HEK293 (cell line): ENCODE measurements around the gene TM2D3.

ENCODE experiments used
- CTCF ChIA-PET: fragments of 350-600 bp; formaldehyde crosslinking; extraction: SDS; loops from one replicate; lab custom pipeline; 2021; ENCODE audit warnings: antibody characterized with exemption; lab: Yijun Ruan, JAX
- POLR2A ChIA-PET: fragments of 300-600 bp; formaldehyde crosslinking; extraction: SDS; loops from one replicate; lab custom pipeline; 2020; ENCODE audit warnings: antibody characterized with exemption, inconsistent platforms; lab: Yijun Ruan, JAX
- H3K27ac ChIP-seq: fragments of 200-500 bp; sonication (Bioruptor generic); 2 replicates; pipeline ENCODE4 v1.5.1; 2014; ENCODE audit warnings: low read depth, low read length, control low read depth, inconsistent platforms; ENCODE audit errors: extremely low read depth
- H3K36me3 ChIP-seq, 2 experiments: fragments of 200-500 bp in 1 of 2; sonication (Bioruptor generic) in 1 of 2; 1 replicate in 1 of 2; 2 replicates in 1 of 2; pipeline ENCODE4 v1.5.1; 2014 to 2017; ENCODE audit warnings: inconsistent platforms in 2 of 2, low read length in 2 of 2; ENCODE audit not compliant: control insufficient read depth in 2 of 2, insufficient read depth in 1 of 2
- H3K4me1 ChIP-seq: fragments of 200-500 bp; sonication (Bioruptor generic); 2 replicates; pipeline ENCODE4 v1.5.1; 2014; ENCODE audit warnings: mild to moderate bottlenecking, low read length, inconsistent platforms; ENCODE audit not compliant: control insufficient read depth, insufficient read depth
- H3K4me3 ChIP-seq: 2 replicates; pipeline ENCODE4 v1.5.1; 2011; ENCODE audit warnings: low read depth, mild to moderate bottlenecking, control low read depth, low read length, moderate library complexity
- H3K9me3 ChIP-seq: fragments of 200-500 bp; sonication (Bioruptor generic); 2 replicates; pipeline ENCODE4 v1.5.1; 2014; ENCODE audit warnings: low read depth, low read length, inconsistent platforms; ENCODE audit not compliant: control insufficient read depth, insufficient read depth
- GLI4 ChIP-seq: fragments of 450-650 bp; formaldehyde crosslinking; IDR thresholded peaks from 2 replicates; pipeline ENCODE4 v1.5.1; 2016; ENCODE audit warnings: missing biosample characterization, missing genetic modification characterization
- KLF16 ChIP-seq: fragments of 450-650 bp; formaldehyde crosslinking; IDR thresholded peaks from 2 replicates; pipeline ENCODE4 v1.5.1; 2017; ENCODE audit warnings: missing biosample characterization, missing genetic modification characterization
- KLF7 ChIP-seq: fragments of 450-650 bp; formaldehyde crosslinking; IDR thresholded peaks from 2 replicates; pipeline ENCODE4 v1.5.1; 2016; ENCODE audit warnings: missing biosample characterization, missing genetic modification characterization, borderline replicate concordance
- KLF8 ChIP-seq: fragments of 450-650 bp; formaldehyde crosslinking; IDR thresholded peaks from 2 replicates; pipeline ENCODE4 v1.5.1; 2016; ENCODE audit warnings: missing biosample characterization, missing genetic modification characterization
- SP3 ChIP-seq: fragments of 450-650 bp; formaldehyde crosslinking; IDR thresholded peaks from 2 replicates; pipeline ENCODE4 v1.5.1; 2016; ENCODE audit warnings: missing biosample characterization, missing genetic modification characterization
- ZNF121 ChIP-seq: fragments of 450-650 bp; formaldehyde crosslinking; IDR thresholded peaks from 2 replicates; pipeline ENCODE4 v1.5.1; 2016; ENCODE audit warnings: missing biosample characterization, missing genetic modification characterization
- ZNF138 ChIP-seq: fragments of 450-650 bp; formaldehyde crosslinking; IDR thresholded peaks from 2 replicates; pipeline ENCODE4 v1.5.1; 2016; ENCODE audit warnings: missing biosample characterization, missing genetic modification characterization, borderline replicate concordance
- ZNF146 ChIP-seq: fragments of 450-650 bp; formaldehyde crosslinking; IDR thresholded peaks from 2 replicates; pipeline ENCODE4 v1.5.1; 2016; ENCODE audit warnings: missing biosample characterization, missing genetic modification characterization
- ZNF223 ChIP-seq: fragments of 450-650 bp; formaldehyde crosslinking; IDR thresholded peaks from 2 replicates; pipeline ENCODE4 v1.5.1; 2016; ENCODE audit warnings: missing biosample characterization, missing genetic modification characterization
- ZNF24 ChIP-seq: fragments of 450-650 bp; formaldehyde crosslinking; IDR thresholded peaks from 2 replicates; pipeline ENCODE4 v1.5.1; 2016; ENCODE audit warnings: missing biosample characterization, missing genetic modification characterization
- ZNF354C ChIP-seq: fragments of 450-650 bp; formaldehyde crosslinking; IDR thresholded peaks from 2 replicates; pipeline ENCODE4 v1.5.1; 2016; ENCODE audit warnings: missing biosample characterization, missing genetic modification characterization, low read depth, borderline replicate concordance
- ZNF37A ChIP-seq: fragments of 450-650 bp; IDR thresholded peaks from 2 replicates; pipeline ENCODE4 v1.5.1; 2018; ENCODE audit warnings: missing biosample characterization, missing genetic modification characterization
- ZNF423 ChIP-seq: fragments of 450-650 bp; formaldehyde crosslinking; IDR thresholded peaks from 2 replicates; pipeline ENCODE4 v1.5.1; 2016; ENCODE audit warnings: missing biosample characterization, missing genetic modification characterization
- ZNF433 ChIP-seq: fragments of 450-650 bp; formaldehyde crosslinking; IDR thresholded peaks from 2 replicates; pipeline ENCODE4 v1.5.1; 2016; ENCODE audit warnings: missing biosample characterization, missing genetic modification characterization, low read depth
- ZNF558 ChIP-seq: fragments of 450-650 bp; formaldehyde crosslinking; IDR thresholded peaks from 2 replicates; pipeline ENCODE4 v1.5.1; 2016; ENCODE audit warnings: missing biosample characterization, missing genetic modification characterization
- ZNF670 ChIP-seq: fragments of 450-650 bp; formaldehyde crosslinking; IDR thresholded peaks from 2 replicates; pipeline ENCODE4 v1.5.1; 2016; ENCODE audit warnings: missing biosample characterization, missing genetic modification characterization, low read depth
- ZNF791 ChIP-seq: fragments of 450-650 bp; formaldehyde crosslinking; IDR thresholded peaks from 2 replicates; pipeline ENCODE4 v1.5.1; 2016; ENCODE audit warnings: missing biosample characterization, missing genetic modification characterization
- ZNF830 ChIP-seq: fragments of 450-650 bp; IDR thresholded peaks from 2 replicates; pipeline ENCODE4 v1.5.0; 2018; ENCODE audit warnings: missing biosample characterization, missing genetic modification characterization, low read depth, mild to moderate bottlenecking, moderate library complexity
- ZSCAN23 ChIP-seq: fragments of 450-650 bp; formaldehyde crosslinking; IDR thresholded peaks from 2 replicates; pipeline ENCODE4 v1.5.1; 2016; ENCODE audit warnings: missing biosample characterization, missing genetic modification characterization
- ZSCAN30 ChIP-seq: fragments of 450-650 bp; IDR thresholded peaks from 2 replicates; pipeline ENCODE4 v1.5.1; 2018; ENCODE audit warnings: missing biosample characterization, mild to moderate bottlenecking, missing genetic modification characterization, moderate library complexity
- TF ChIP-seq, protein P1 (sequence below): sonication (generic); formaldehyde crosslinking; IDR thresholded peaks from 2 replicates; pipeline ENCODE4 v1.8.1; 2022; ENCODE audit warnings: mild to moderate bottlenecking, moderate library complexity, missing genetic modification reagents
- TF ChIP-seq, protein P2 (sequence below): fragments of 450-650 bp; formaldehyde crosslinking; IDR thresholded peaks from 2 replicates; pipeline ENCODE4 v1.5.1; 2016; ENCODE audit warnings: missing biosample characterization, missing genetic modification characterization, borderline replicate concordance
- TF ChIP-seq, protein P3 (sequence below): fragments of 450-650 bp; formaldehyde crosslinking; IDR thresholded peaks from 2 replicates; pipeline ENCODE4 v1.5.1; 2016; ENCODE audit warnings: missing biosample characterization, missing genetic modification characterization, borderline replicate concordance
- TF ChIP-seq, protein P4 (sequence below): fragments of 450-650 bp; formaldehyde crosslinking; IDR thresholded peaks from 2 replicates; pipeline ENCODE4 v1.5.1; 2017; ENCODE audit warnings: missing biosample characterization, mild to moderate bottlenecking, missing genetic modification characterization, moderate library complexity
- TF ChIP-seq, protein P5 (sequence below): fragments of 450-650 bp; formaldehyde crosslinking; IDR thresholded peaks from 2 replicates; pipeline ENCODE4 v1.5.1; 2016; ENCODE audit warnings: missing biosample characterization, missing genetic modification characterization

The TM2D3 gene, protein sequence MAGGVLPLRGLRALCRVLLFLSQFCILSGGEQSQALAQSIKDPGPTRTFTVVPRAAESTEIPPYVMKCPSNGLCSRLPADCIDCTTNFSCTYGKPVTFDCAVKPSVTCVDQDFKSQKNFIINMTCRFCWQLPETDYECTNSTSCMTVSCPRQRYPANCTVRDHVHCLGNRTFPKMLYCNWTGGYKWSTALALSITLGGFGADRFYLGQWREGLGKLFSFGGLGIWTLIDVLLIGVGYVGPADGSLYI

DNA sequence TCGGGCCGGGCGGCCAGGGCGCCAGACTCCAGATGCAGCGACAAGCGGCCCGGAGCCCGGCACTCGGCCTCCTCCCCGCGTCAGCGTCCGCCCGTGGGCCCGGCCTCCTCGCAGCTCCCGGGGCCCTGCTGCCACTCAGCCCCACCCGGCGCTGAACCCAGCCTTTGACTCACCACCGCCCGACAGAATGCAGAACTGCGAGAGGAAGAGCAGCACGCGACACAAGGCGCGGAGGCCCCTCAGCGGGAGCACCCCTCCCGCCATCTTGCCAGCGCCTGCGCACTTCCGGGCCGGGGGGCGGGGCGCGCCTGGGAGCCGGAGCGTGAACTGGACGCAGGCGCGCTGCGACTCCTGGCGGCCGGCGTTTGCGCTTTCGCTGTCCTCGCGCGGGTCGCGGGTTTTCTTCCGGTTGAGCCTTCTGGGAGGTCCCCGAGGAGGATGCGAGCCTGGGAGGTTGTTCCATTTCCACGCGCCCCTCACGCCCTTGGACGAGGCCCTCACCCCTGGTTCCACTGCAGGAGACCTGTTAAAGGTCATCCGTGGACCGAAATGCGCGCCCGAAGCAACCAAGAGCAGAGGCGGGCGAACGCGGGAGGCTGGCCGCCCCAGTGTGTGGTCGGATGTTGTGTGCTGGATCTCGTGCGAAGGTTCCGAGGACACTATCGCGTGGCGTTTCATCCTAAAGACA is at the start of gene TM2D3:
TM2D3 (minus strand) TSS at position 284 of the 688 bp plus-strand sequence; CDS start at position 264, 20 bp downstream.
- ChIA-PET CTCF (interaction anchor here (0.7 to 1.0 kb wide), 5 partner anchors 10 to 298 kb away, joined by 3 to 8 read pairs (median 3); no protein-coding TSS in a partner anchor), POLR2A (interaction anchor here (0.9 to 1.0 kb wide), 3 partner anchors 11 to 356 kb away, joined by 3 to 6 read pairs (median 3); partner anchors contain the start of gene SNRPA1)
- peak within 1 kb of the TSS; percentile 93 for H3K27ac ChIP-seq
- no peaks in the 10 kb centered on the region for H3K9me3 ChIP-seq
- peaks cover 31 to 38% of the 10 kb centered on the region in 2 experiments for H3K36me3 ChIP-seq
- H3K4me3 ChIP-seq: peak within 1 kb of the TSS; percentile 71
- peaks cover 23% of the 10 kb centered on the region for H3K4me1 ChIP-seq
- TF ChIP-seq ZNF121 (tag by site-specific recombination) (peak; percentile 37; the same call in 1 of the 2 replicates), KLF16 (peak; percentile 83), KLF8 (tag by site-specific recombination) (peak; percentile 88), ZNF146 (tag by site-specific recombination) (no peak; the same call in 1 of the 2 replicates), ZNF433 (no peak), ZNF37A (no peak), ZSCAN23 (tag by site-specific recombination) (no peak), ZNF423 (tag by site-specific recombination) (no peak), ZNF138 (tag by site-specific recombination) (no peak), KLF7 (tag by site-specific recombination) (no peak), ZNF354C (tag by site-specific recombination) (no peak), ZNF24 (tag by site-specific recombination) (0 out of 2 replicates have a peak, but pooled peaks have one; percentile 39), SP3 (tag by site-specific recombination) (peak; percentile 65), ZNF791 (tag by site-specific recombination) (no peak), ZSCAN30 (peak; percentile 78), ZNF670 (no peak), GLI4 (tag by site-specific recombination) (0 out of 2 replicates have a peak, but pooled peaks have one; percentile 25), ZNF223 (tag by site-specific recombination) (no peak), ZNF830 (tag by site-specific recombination) (no peak), ZNF558 (tag by site-specific recombination) (no peak)
- TF ChIP-seq, protein P1, sequence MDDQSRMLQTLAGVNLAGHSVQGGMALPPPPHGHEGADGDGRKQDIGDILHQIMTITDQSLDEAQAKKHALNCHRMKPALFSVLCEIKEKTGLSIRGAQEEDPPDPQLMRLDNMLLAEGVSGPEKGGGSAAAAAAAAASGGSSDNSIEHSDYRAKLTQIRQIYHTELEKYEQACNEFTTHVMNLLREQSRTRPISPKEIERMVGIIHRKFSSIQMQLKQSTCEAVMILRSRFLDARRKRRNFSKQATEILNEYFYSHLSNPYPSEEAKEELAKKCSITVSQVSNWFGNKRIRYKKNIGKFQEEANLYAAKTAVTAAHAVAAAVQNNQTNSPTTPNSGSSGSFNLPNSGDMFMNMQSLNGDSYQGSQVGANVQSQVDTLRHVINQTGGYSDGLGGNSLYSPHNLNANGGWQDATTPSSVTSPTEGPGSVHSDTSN (CRISPR knock-in tag): peak; percentile 92; the same call in 1 of the 2 replicates
- TF ChIP-seq, protein P2, sequence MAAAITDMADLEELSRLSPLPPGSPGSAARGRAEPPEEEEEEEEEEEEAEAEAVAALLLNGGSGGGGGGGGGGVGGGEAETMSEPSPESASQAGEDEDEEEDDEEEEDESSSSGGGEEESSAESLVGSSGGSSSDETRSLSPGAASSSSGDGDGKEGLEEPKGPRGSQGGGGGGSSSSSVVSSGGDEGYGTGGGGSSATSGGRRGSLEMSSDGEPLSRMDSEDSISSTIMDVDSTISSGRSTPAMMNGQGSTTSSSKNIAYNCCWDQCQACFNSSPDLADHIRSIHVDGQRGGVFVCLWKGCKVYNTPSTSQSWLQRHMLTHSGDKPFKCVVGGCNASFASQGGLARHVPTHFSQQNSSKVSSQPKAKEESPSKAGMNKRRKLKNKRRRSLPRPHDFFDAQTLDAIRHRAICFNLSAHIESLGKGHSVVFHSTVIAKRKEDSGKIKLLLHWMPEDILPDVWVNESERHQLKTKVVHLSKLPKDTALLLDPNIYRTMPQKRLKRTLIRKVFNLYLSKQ: no peak
- TF ChIP-seq, protein P3, sequence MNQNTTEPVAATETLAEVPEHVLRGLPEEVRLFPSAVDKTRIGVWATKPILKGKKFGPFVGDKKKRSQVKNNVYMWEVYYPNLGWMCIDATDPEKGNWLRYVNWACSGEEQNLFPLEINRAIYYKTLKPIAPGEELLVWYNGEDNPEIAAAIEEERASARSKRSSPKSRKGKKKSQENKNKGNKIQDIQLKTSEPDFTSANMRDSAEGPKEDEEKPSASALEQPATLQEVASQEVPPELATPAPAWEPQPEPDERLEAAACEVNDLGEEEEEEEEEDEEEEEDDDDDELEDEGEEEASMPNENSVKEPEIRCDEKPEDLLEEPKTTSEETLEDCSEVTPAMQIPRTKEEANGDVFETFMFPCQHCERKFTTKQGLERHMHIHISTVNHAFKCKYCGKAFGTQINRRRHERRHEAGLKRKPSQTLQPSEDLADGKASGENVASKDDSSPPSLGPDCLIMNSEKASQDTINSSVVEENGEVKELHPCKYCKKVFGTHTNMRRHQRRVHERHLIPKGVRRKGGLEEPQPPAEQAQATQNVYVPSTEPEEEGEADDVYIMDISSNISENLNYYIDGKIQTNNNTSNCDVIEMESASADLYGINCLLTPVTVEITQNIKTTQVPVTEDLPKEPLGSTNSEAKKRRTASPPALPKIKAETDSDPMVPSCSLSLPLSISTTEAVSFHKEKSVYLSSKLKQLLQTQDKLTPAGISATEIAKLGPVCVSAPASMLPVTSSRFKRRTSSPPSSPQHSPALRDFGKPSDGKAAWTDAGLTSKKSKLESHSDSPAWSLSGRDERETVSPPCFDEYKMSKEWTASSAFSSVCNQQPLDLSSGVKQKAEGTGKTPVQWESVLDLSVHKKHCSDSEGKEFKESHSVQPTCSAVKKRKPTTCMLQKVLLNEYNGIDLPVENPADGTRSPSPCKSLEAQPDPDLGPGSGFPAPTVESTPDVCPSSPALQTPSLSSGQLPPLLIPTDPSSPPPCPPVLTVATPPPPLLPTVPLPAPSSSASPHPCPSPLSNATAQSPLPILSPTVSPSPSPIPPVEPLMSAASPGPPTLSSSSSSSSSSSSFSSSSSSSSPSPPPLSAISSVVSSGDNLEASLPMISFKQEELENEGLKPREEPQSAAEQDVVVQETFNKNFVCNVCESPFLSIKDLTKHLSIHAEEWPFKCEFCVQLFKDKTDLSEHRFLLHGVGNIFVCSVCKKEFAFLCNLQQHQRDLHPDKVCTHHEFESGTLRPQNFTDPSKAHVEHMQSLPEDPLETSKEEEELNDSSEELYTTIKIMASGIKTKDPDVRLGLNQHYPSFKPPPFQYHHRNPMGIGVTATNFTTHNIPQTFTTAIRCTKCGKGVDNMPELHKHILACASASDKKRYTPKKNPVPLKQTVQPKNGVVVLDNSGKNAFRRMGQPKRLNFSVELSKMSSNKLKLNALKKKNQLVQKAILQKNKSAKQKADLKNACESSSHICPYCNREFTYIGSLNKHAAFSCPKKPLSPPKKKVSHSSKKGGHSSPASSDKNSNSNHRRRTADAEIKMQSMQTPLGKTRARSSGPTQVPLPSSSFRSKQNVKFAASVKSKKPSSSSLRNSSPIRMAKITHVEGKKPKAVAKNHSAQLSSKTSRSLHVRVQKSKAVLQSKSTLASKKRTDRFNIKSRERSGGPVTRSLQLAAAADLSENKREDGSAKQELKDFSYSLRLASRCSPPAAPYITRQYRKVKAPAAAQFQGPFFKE (tag by site-specific recombination): no peak
- TF ChIP-seq, protein P4, sequence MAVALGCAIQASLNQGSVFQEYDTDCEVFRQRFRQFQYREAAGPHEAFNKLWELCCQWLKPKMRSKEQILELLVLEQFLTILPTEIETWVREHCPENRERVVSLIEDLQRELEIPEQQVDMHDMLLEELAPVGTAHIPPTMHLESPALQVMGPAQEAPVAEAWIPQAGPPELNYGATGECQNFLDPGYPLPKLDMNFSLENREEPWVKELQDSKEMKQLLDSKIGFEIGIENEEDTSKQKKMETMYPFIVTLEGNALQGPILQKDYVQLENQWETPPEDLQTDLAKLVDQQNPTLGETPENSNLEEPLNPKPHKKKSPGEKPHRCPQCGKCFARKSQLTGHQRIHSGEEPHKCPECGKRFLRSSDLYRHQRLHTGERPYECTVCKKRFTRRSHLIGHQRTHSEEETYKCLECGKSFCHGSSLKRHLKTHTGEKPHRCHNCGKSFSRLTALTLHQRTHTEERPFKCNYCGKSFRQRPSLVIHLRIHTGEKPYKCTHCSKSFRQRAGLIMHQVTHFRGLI (tag by site-specific recombination): no peak; the same call in 1 of the 2 replicates
- TF ChIP-seq, protein P5, sequence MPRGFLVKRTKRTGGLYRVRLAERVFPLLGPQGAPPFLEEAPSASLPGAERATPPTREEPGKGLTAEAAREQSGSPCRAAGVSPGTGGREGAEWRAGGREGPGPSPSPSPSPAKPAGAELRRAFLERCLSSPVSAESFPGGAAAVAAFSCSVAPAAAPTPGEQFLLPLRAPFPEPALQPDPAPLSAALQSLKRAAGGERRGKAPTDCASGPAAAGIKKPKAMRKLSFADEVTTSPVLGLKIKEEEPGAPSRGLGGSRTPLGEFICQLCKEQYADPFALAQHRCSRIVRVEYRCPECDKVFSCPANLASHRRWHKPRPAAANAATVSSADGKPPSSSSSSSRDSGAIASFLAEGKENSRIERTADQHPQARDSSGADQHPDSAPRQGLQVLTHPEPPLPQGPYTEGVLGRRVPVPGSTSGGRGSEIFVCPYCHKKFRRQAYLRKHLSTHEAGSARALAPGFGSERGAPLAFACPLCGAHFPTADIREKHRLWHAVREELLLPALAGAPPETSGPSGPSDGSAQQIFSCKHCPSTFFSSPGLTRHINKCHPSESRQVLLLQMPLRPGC: peak; percentile 20; the same call in 1 of the 2 replicates
